HG03460 (cell line): ENCODE data around the gene NCCRP1.
"Not testable (repeated sequence)": the region's sequence is repeated elsewhere in the genome, so short reads cannot be mapped to it uniquely, and the experiment has no call there.

ENCODE experiments used
- ATAC-seq: cut with Tn5 transposase; IDR thresholded peaks from one replicate; pipeline ENCODE4 v1.9.1; 2021; ENCODE audit not compliant: unreplicated experiment

NCCRP1 gene

GRCh38 chr19:39206122-39206521, 9.4 kb downstream of the NCCRP1 start:
- no peak for ATAC-seq

- ATAC-seq, result no peak
Observed at GRCh38 chr19:39207293-39207836, 10.6 kb downstream of the NCCRP1 start.

- no peak for ATAC-seq
Observed at GRCh38 chr19:39208175-39208795, 11.5 kb downstream of the NCCRP1 start.

- no peak for ATAC-seq
Observed at GRCh38 chr19:39209196-39209595, 12.4 kb downstream of the NCCRP1 start.

- no peak for ATAC-seq
Observed at GRCh38 chr19:39211731-39212374, 15.1 kb downstream of the NCCRP1 start.

GRCh38 chr19:39212375-39212742, 15.6 kb downstream of the NCCRP1 start:
- no peak for ATAC-seq

GRCh38 chr19:39215323-39215722, 18.6 kb downstream of the NCCRP1 start:
- ATAC-seq, result not testable (repeated sequence)

- no peak for ATAC-seq
Observed at GRCh38 chr19:39217094-39217493, 20.3 kb downstream of the NCCRP1 start.

- no peak for ATAC-seq
Observed at GRCh38 chr19:39218230-39219007, 21.7 kb downstream of the NCCRP1 start.

GRCh38 chr19:39219108-39219507, 22.3 kb downstream of the NCCRP1 start:
- not testable (repeated sequence) for ATAC-seq

- ATAC-seq, result no peak
Observed at GRCh38 chr19:39223703-39224279, 27.0 kb downstream of the NCCRP1 start.

GRCh38 chr19:39224910-39225309, 28.1 kb downstream of the NCCRP1 start:
- ATAC-seq, result no peak

- no peak for ATAC-seq
Observed at GRCh38 chr19:39230096-39230764, 33.5 kb downstream of the NCCRP1 start.

GRCh38 chr19:39232708-39233107, 35.9 kb downstream of the NCCRP1 start:
- no peak for ATAC-seq

- ATAC-seq, result no peak
Observed at GRCh38 chr19:39236527-39236926, 39.8 kb downstream of the NCCRP1 start.

- no peak for ATAC-seq
Observed at GRCh38 chr19:39237200-39238184, 40.7 kb downstream of the NCCRP1 start.

- ATAC-seq, result no peak
Observed at GRCh38 chr19:39238209-39238608, 41.4 kb downstream of the NCCRP1 start.

GRCh38 chr19:39238944-39239343, 42.2 kb downstream of the NCCRP1 start:
- no peak for ATAC-seq

- ATAC-seq, result no peak
Observed at GRCh38 chr19:39240421-39240820, 43.7 kb downstream of the NCCRP1 start.

- not testable (repeated sequence) for ATAC-seq
Observed at GRCh38 chr19:39243741-39244140, 47.0 kb downstream of the NCCRP1 start.
